ENCODE data around the gene KIFAP3.

GRCh38 chr1:169974067-169974466 is 100.4 kb downstream of the KIFAP3 start:
- TF ChIP-seq CTCF (IDR thresholded peaks at IDR 0.05), result no peak
- no peak for TF ChIP-seq POLR2A (IDR thresholded peaks at IDR 0.05)

Measured in prostate gland (tissue), 2 donors.